ENCODE results near the gene GPATCH1. TPM values are rescaled to one million over a fixed set of nuclear protein-coding genes. Genes with fewer than 3 reads are reported as not detected.

The GPATCH1 gene
- total RNA-seq, 2 experiments from 2014 or later = 9.8 to 10.7 TPM

DNA sequence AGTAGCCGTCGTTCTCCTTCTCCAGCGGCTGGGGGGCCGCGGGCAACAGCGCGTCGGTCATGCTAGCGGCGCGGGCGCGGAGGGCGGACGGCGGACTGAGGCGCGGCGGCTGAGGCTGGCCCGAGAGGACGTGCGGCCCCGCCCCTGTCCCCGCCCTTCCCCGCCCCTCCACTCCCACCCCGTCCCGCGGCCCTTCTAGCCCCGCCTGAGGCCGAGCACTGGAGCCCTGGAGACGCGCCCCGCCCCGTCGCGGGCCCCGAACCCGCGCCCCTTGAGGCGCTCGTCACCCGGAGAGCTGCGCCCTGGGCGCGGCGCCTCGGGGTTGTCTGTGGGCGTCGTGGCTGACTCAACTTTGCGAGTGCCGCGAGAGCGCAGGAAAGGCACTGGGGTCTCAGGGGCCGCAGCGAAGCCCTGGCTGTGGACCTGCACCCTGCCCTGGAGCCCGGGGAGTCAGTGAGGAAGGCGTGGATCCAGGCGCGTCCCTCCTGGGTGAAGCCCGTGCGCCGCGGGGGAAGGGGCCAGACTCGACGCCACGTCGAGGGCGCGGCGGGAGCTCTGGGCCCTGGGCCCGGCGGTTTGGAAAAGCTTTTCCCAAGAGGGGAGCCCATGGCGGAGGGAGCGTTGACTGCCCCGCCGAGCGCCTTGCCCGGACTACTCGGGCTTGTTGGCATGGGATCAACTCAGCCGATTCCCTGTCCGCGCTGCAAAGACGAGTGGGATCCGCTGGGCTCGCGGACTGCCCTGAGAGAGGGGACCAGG lies 16.0 kb upstream of the GPATCH1 start, which contains the start of gene RHPN2:
TSS of gene RHPN2 (minus strand) at position 97 of the 759 bp plus-strand sequence. CDS start at position 61, 36 bp downstream.
- H3K27ac ChIP-seq (ENCODE audit: low read depth, low read length, poor library complexity, severe bottlenecking) = no peak within 1 kb of the TSS
- H3K9me2 ChIP-seq (ENCODE audit: insufficient read depth, low read length) = no peaks in the 10 kb centered on the region
- peaks cover 7% of the 10 kb centered on the region for H3K4me1 ChIP-seq (ENCODE audit: insufficient read depth, low read length, poor library complexity, severe bottlenecking)
- H3K4me3 ChIP-seq (ENCODE audit: low read depth, low read length, poor library complexity, severe bottlenecking) = peak within 1 kb of the TSS; percentile 62
- H3K4me2 ChIP-seq (ENCODE audit: low read length) = peak within 1 kb of the TSS; percentile 53
- intact Hi-C loops (cut with micrococcal nuclease; ENCODE audit: unreplicated experiment) = no loop called here
- BruUV-seq (replicated peaks) = no TSS peak
- ChIA-PET POLR2A (no interaction called here), CTCF (ENCODE audit: unreplicated experiment) (interaction anchor here (0.6 kb wide), 1 partner anchor 83 kb away, joined by 3 read pairs; no protein-coding TSS in a partner anchor)
- no peaks in the 10 kb centered on the region for H3K79me2 ChIP-seq (ENCODE audit: insufficient read depth, low read depth, low read length)
- H2AFZ ChIP-seq (ENCODE audit: low read length) = no peak within 1 kb of the TSS
- no peaks in the 10 kb centered on the region for H3K9me3 ChIP-seq (ENCODE audit: low read length)
- peak; percentile 28 for DNase-seq (ENCODE audit: low spot score)
- H4K20me1 ChIP-seq (ENCODE audit: insufficient read depth, low read length) = no peaks in the 10 kb centered on the region
- no peak for TF ChIP-seq EZH2phosphoT487 (IDR thresholded peaks at IDR 0.05; ENCODE audit: borderline replicate concordance, low read depth, low read length)
- TF ChIP-seq, protein P1, sequence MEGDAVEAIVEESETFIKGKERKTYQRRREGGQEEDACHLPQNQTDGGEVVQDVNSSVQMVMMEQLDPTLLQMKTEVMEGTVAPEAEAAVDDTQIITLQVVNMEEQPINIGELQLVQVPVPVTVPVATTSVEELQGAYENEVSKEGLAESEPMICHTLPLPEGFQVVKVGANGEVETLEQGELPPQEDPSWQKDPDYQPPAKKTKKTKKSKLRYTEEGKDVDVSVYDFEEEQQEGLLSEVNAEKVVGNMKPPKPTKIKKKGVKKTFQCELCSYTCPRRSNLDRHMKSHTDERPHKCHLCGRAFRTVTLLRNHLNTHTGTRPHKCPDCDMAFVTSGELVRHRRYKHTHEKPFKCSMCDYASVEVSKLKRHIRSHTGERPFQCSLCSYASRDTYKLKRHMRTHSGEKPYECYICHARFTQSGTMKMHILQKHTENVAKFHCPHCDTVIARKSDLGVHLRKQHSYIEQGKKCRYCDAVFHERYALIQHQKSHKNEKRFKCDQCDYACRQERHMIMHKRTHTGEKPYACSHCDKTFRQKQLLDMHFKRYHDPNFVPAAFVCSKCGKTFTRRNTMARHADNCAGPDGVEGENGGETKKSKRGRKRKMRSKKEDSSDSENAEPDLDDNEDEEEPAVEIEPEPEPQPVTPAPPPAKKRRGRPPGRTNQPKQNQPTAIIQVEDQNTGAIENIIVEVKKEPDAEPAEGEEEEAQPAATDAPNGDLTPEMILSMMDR (conservative IDR thresholded peaks at IDR 0.05; ENCODE audit: low read length) = no peak
- H3K36me3 ChIP-seq (ENCODE audit: insufficient read depth, low read length) = no peaks in the 10 kb centered on the region

DNA sequence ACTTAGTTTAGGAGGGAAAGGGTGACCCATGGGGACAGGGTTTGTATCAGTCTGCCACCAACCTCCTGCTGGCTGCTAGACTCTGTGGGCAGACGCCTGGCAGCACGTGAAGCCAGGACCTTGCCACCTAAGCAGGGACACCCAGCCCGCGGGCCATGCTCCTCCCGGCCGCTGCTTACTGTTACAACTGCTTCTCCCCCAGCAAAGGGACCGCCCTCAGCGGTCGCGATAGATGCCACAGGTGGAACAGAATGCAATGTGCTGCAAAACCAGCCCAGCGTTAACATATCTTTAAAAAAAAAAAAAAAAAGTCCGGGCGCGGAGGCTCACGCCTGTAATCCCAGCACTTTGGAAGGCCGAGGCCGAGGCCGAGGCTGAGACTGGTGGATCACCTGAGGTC lies 14.4 kb upstream of the GPATCH1 start:
- Histone ChIP-seq H4K20me1 (ENCODE audit: insufficient read depth, low read length) (no peaks in the 10 kb centered on the region), H3K27ac (ENCODE audit: low read depth, low read length, poor library complexity, severe bottlenecking) (no peak overlapping the region), H2AFZ (ENCODE audit: low read length) (no peak overlapping the region), H3K79me2 (ENCODE audit: insufficient read depth, low read depth, low read length) (no peaks in the 10 kb centered on the region), H3K4me2 (ENCODE audit: low read length) (no peak overlapping the region), H3K4me3 (ENCODE audit: low read depth, low read length, poor library complexity, severe bottlenecking) (no peak overlapping the region), H3K9me3 (ENCODE audit: low read length) (no peaks in the 10 kb centered on the region), H3K4me1 (ENCODE audit: insufficient read depth, low read length, poor library complexity, severe bottlenecking) (peaks cover 7% of the 10 kb centered on the region), H3K9me2 (ENCODE audit: insufficient read depth, low read length) (no peaks in the 10 kb centered on the region), H3K36me3 (ENCODE audit: insufficient read depth, low read length) (no peaks in the 10 kb centered on the region)
- TF ChIP-seq, protein P1 (conservative IDR thresholded peaks at IDR 0.05; ENCODE audit: low read length) = no peak
- TF ChIP-seq EZH2phosphoT487 (IDR thresholded peaks at IDR 0.05; ENCODE audit: borderline replicate concordance, low read depth, low read length) = no peak
- no peak for DNase-seq (ENCODE audit: low spot score)
- BruUV-seq (replicated peaks) = no TSS peak
- ChIA-PET CTCF (ENCODE audit: unreplicated experiment) (no interaction called here), POLR2A (no interaction called here)
- intact Hi-C loops (cut with micrococcal nuclease; ENCODE audit: unreplicated experiment) = no loop called here

DNA sequence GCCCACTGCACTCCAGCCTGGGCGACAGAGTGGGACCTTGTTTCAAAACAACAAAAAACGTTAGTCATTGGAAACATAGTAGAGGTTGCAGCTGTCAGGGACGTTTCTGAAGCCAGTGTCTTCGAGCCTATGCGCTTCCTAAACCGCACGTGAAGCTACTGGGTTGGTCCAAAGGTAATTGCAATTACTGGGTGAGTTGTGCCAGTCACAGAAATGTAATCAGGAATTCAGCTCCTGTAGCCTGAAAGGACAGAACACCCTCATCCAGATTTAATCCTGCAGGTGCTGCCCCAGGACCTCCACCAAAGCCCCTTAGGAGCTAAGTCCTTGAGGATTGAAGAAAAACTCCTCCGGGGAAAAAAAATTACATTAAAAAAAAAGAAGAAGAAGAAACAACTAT lies 13.9 kb upstream of the GPATCH1 start:
- no TSS peak for BruUV-seq (replicated peaks)
- no peak overlapping the region for H3K4me3 ChIP-seq (ENCODE audit: low read depth, low read length, poor library complexity, severe bottlenecking)
- no peak overlapping the region for H3K4me2 ChIP-seq (ENCODE audit: low read length)
- intact Hi-C loops (cut with micrococcal nuclease; ENCODE audit: unreplicated experiment) = no loop called here
- no peak for TF ChIP-seq EZH2phosphoT487 (IDR thresholded peaks at IDR 0.05; ENCODE audit: borderline replicate concordance, low read depth, low read length)
- TF ChIP-seq, protein P1 (conservative IDR thresholded peaks at IDR 0.05; ENCODE audit: low read length) = no peak
- peaks cover 7% of the 10 kb centered on the region for H3K4me1 ChIP-seq (ENCODE audit: insufficient read depth, low read length, poor library complexity, severe bottlenecking)
- H3K36me3 ChIP-seq (ENCODE audit: insufficient read depth, low read length) = no peaks in the 10 kb centered on the region
- no peak overlapping the region for H2AFZ ChIP-seq (ENCODE audit: low read length)
- H3K9me2 ChIP-seq (ENCODE audit: insufficient read depth, low read length) = no peaks in the 10 kb centered on the region
- H3K27ac ChIP-seq (ENCODE audit: low read depth, low read length, poor library complexity, severe bottlenecking) = no peak overlapping the region
- DNase-seq (ENCODE audit: low spot score) = no peak
- H3K79me2 ChIP-seq (ENCODE audit: insufficient read depth, low read depth, low read length) = no peaks in the 10 kb centered on the region
- ChIA-PET CTCF (ENCODE audit: unreplicated experiment) (no interaction called here), POLR2A (interaction anchor here (0.7 kb wide), 1 partner anchor 42 kb away, joined by 3 read pairs; no protein-coding TSS in a partner anchor)
- H3K9me3 ChIP-seq (ENCODE audit: low read length) = no peaks in the 10 kb centered on the region
- no peaks in the 10 kb centered on the region for H4K20me1 ChIP-seq (ENCODE audit: insufficient read depth, low read length)

Data from OCI-LY7 (cell line).